Right ventricle myocardium superior (tissue), 1 donor: ENCODE measurements around the gene GMDS. TPM values are rescaled to one million over a fixed set of nuclear protein-coding genes. Genes with fewer than 3 reads are reported as not detected.

Experiments
- ATAC-seq: fragments of 200-7000 bp; cut with Tn5 transposase; one replicate; pipeline ENCODE4 v1.9.1; 2020; ENCODE audit warnings: mild to moderate bottlenecking; ENCODE audit not compliant: poor library complexity
- DNase-seq: peaks from one replicate; pipeline ENCODE4 v3.0.0-alpha.2; 2020
- intact Hi-C: fragments of 100-400 bp; cut with DNase I; formaldehyde crosslinking; loops from one replicate; pipeline ENCODE4 v1.11.2; 2022
- total RNA-seq: library from RNA; stranded (reverse); fragmentation: NEBNext Ultra II Directional; extraction: Animal tissue kit (Norgen Biotek cat#: 25700); gene quantifications from one replicate; pipeline ENCODE4 v1.2.1, GENCODE V29; 2021
- donor health status: DM: no; HTN: yes; CAD: no; lungs with severe emphysema.

Gene GMDS
- total RNA-seq, 1 donor from 2014 or later: 4.9 TPM

- ATAC-seq (no peak), DNase-seq (no peak)
- intact Hi-C loops: no loop called here
Observed at GRCh38 chr6:1906609-1907008, 338.8 kb downstream of the GMDS start.

GRCh38 chr6:1906014-1906413 is 339.4 kb downstream of the GMDS start:
- no peak for ATAC-seq
- intact Hi-C loops: no loop called here
- no peak for DNase-seq

GRCh38 chr6:1904898-1905297 is 340.5 kb downstream of the GMDS start:
- intact Hi-C loops: no loop called here
- ATAC-seq: no peak
- DNase-seq: no peak

GRCh38 chr6:1904466-1904799 is 341.0 kb downstream of the GMDS start:
- ATAC-seq (no peak), DNase-seq (no peak)
- intact Hi-C loops: no loop called here

GRCh38 chr6:1903780-1904465 is 341.5 kb downstream of the GMDS start:
- ATAC-seq (no peak), DNase-seq (no peak)
- intact Hi-C loops: no loop called here

GRCh38 chr6:1901556-1901955 is 343.8 kb downstream of the GMDS start:
- DNase-seq: no peak
- intact Hi-C loops: no loop called here
- no peak for ATAC-seq

GRCh38 chr6:1896897-1897296 is 348.5 kb downstream of the GMDS start:
- ATAC-seq (no peak), DNase-seq (no peak)
- intact Hi-C loops: no loop called here

- DNase-seq (no peak), ATAC-seq (no peak)
- intact Hi-C loops: no loop called here
Observed at GRCh38 chr6:1895721-1896120, 349.7 kb downstream of the GMDS start.

GRCh38 chr6:1894954-1895353 is 350.5 kb downstream of the GMDS start:
- DNase-seq: no peak
- peak; percentile 36 for ATAC-seq
- intact Hi-C loops: no loop called here

GRCh38 chr6:1893470-1894130 is 351.8 kb downstream of the GMDS start:
- intact Hi-C loops: no loop called here
- DNase-seq (no peak), ATAC-seq (no peak)

GRCh38 chr6:1892716-1893115 is 352.7 kb downstream of the GMDS start:
- DNase-seq: no peak

GRCh38 chr6:1890987-1891386 is 354.4 kb downstream of the GMDS start:
- no peak for DNase-seq
- no peak for ATAC-seq
- intact Hi-C loops: no loop called here

More at GRCh38 chr6:1892716-1893115, 352.7 kb downstream of the GMDS start:
- intact Hi-C loops: no loop called here
- ATAC-seq: no peak

GRCh38 chr6:1890071-1890470 is 355.3 kb downstream of the GMDS start:
- ATAC-seq: no peak
- DNase-seq: no peak
- intact Hi-C loops: no loop called here

- ATAC-seq: no peak
- intact Hi-C loops: no loop called here
- no peak for DNase-seq
Observed at GRCh38 chr6:1885576-1886011, 359.8 kb downstream of the GMDS start.

GRCh38 chr6:1884313-1884712 is 361.1 kb downstream of the GMDS start:
- no peak for DNase-seq
- no peak for ATAC-seq
- intact Hi-C loops: no loop called here

GRCh38 chr6:1878330-1878729 is 367.1 kb downstream of the GMDS start:
- intact Hi-C loops: no loop called here
- ATAC-seq (no peak), DNase-seq (no peak)

- DNase-seq (no peak), ATAC-seq (no peak)
- intact Hi-C loops: no loop called here
Observed at GRCh38 chr6:1873781-1874180, 371.6 kb downstream of the GMDS start.

GRCh38 chr6:1872649-1873131 is 372.7 kb downstream of the GMDS start:
- ATAC-seq: peak; percentile 74
- intact Hi-C loops: no loop called here
- DNase-seq: peak; percentile 47

GRCh38 chr6:1871724-1872315 is 373.6 kb downstream of the GMDS start:
- DNase-seq (peak; percentile 48), ATAC-seq (peak; percentile 77)
- intact Hi-C loops: no loop called here

- DNase-seq (no peak), ATAC-seq (no peak)
- intact Hi-C loops: no loop called here
Observed at GRCh38 chr6:1870932-1871331, 374.5 kb downstream of the GMDS start.
